A549 (cell line): ENCODE measurements around the gene ZCCHC24. TPM values are rescaled to one million over a fixed set of nuclear protein-coding genes. Genes with fewer than 3 reads are reported as not detected.

ENCODE experiments used
- ATAC-seq, 2 experiments: fragments of 200-7000 bp in 1 of 2; fragments of >200 bp in 1 of 2; cut with Nextera tagmentation in 1 of 2; cut with Tn5 transposase in 1 of 2; 3 replicates each; pipeline versions ENCODE4 v1.8.0 to v1.9.1; 2018 to 2020; ENCODE audit warnings: mild to moderate bottlenecking in 1 of 2, moderate library complexity in 1 of 2
- CTCF ChIA-PET: fragments of 300-600 bp; sonication (Branson Sonifier 250); formaldehyde crosslinking; extraction: SDS; loops from one replicate; lab custom pipeline; 2021; ENCODE audit warnings: antibody characterized with exemption, inconsistent platforms; lab: Yijun Ruan, JAX
- POLR2A ChIA-PET: fragments of 350-600 bp; formaldehyde crosslinking; extraction: SDS; loops from one replicate; lab custom pipeline; 2021; ENCODE audit warnings: antibody characterized with exemption, inconsistent platforms; lab: Yijun Ruan, JAX
- DNase-seq, 2 experiments: peaks; one replicate each; pipeline versions ENCODE4 v3.0.0 to v3.0.0-alpha.2; 2011 to 2016; ENCODE audit warnings: low read depth in 1 of 2, low spot score in 1 of 2
- FAIRE-seq: peaks from 2 replicates; lab custom pipeline; 2011; peaks lifted over from hg19 to GRCh38; lab: Jason Lieb, UNC
- H3K27ac ChIP-seq, 2 experiments: fragments of >200 bp; sonication (Bioruptor Twin); formaldehyde crosslinking; 3 replicates each; pipeline ENCODE4 v1.5.1; 2016 to 2017
- H3K4me1 ChIP-seq: fragments of >200 bp; sonication (Bioruptor Twin); formaldehyde crosslinking; 3 replicates; pipeline ENCODE4 v1.6.1; 2016
- H3K4me2 ChIP-seq: fragments of >200 bp; sonication (Bioruptor Twin); formaldehyde crosslinking; 3 replicates; pipeline ENCODE4 v1.6.1; 2016
- H3K4me3 ChIP-seq: fragments of >200 bp; sonication (Bioruptor Twin); formaldehyde crosslinking; 3 replicates; pipeline ENCODE4 v1.5.1; 2016
- H3K9me3 ChIP-seq: fragments of >200 bp; sonication (Bioruptor Twin); formaldehyde crosslinking; 3 replicates; pipeline ENCODE4 v1.6.1; 2016
- CBX2 ChIP-seq: fragments of 200-600 bp; sonication (generic); IDR thresholded peaks from 2 replicates; pipeline ENCODE4 v1.6.1; 2016; ENCODE audit warnings: low read depth, mild to moderate bottlenecking, borderline replicate concordance
- CEBPB ChIP-seq, 2 experiments: fragments of >200 bp in 1 of 2; sonication (Bioruptor Twin) in 1 of 2; formaldehyde crosslinking in 1 of 2; IDR thresholded peaks; 2 replicates each; pipeline ENCODE4 v1.6.1; 2012 to 2016
- EHF ChIP-seq: fragments of 250-450 bp; sonication (Bioruptor Pico); IDR thresholded peaks from 2 replicates; pipeline ENCODE4 v1.5.0; 2020; ENCODE audit warnings: mild to moderate bottlenecking
- ESRRA ChIP-seq: fragments of 150-350 bp; IDR thresholded peaks from 2 replicates; pipeline ENCODE4 v1.6.1; 2014; ENCODE audit warnings: mild to moderate bottlenecking, low read length, borderline replicate concordance
- FOSB ChIP-seq: fragments of 250-450 bp; sonication (Bioruptor Pico); IDR thresholded peaks from 2 replicates; pipeline ENCODE4 v1.5.0; 2020; ENCODE audit warnings: mild to moderate bottlenecking, moderate library complexity
- FOSL2 ChIP-seq, 2 experiments: fragments of 450-650 bp in 1 of 2; fragments of >200 bp in 1 of 2; sonication (Bioruptor Twin) in 1 of 2; formaldehyde crosslinking; IDR thresholded peaks; 2 replicates each; pipeline versions ENCODE4 v1.5.0 to v1.6.1; 2016 to 2020; ENCODE audit warnings: mild to moderate bottlenecking in 1 of 2, moderate library complexity in 1 of 2
- GATA3 ChIP-seq: IDR thresholded peaks from 2 replicates; pipeline ENCODE4 v1.6.1; 2012; ENCODE audit warnings: borderline replicate concordance
- HEYL ChIP-seq: fragments of 250-450 bp; sonication (Bioruptor Pico); IDR thresholded peaks from 2 replicates; pipeline ENCODE4 v1.8.0; 2021; ENCODE audit warnings: mild to moderate bottlenecking, moderate library complexity
- JUN ChIP-seq, 2 experiments: fragments of >200 bp; sonication (Bioruptor Twin); formaldehyde crosslinking; IDR thresholded peaks; 2 replicates in 1 of 2; 3 replicates in 1 of 2; pipeline ENCODE4 v1.6.1; 2016 to 2017
- JUNB ChIP-seq: fragments of >200 bp; sonication (Bioruptor Twin); formaldehyde crosslinking; IDR thresholded peaks from 2 replicates; pipeline ENCODE4 v1.6.1; 2016
- KDM1A ChIP-seq: fragments of 200-600 bp; sonication (generic); IDR thresholded peaks from 2 replicates; pipeline ENCODE4 v1.6.1; 2016; ENCODE audit warnings: low read depth, mild to moderate bottlenecking
- KDM5A ChIP-seq: fragments of 200-600 bp; sonication (generic); IDR thresholded peaks from 2 replicates; pipeline ENCODE4 v1.6.1; 2016; ENCODE audit warnings: antibody characterized with exemption, mild to moderate bottlenecking
- NPAS2 ChIP-seq: fragments of 250-450 bp; sonication (Bioruptor Pico); IDR thresholded peaks from 2 replicates; pipeline ENCODE4 v1.8.0; 2022; ENCODE audit warnings: mild to moderate bottlenecking, moderate library complexity, borderline replicate concordance
- PBX3 ChIP-seq: IDR thresholded peaks from 2 replicates; pipeline ENCODE4 v1.6.1; 2012
- PHF8 ChIP-seq: fragments of 200-600 bp; sonication (generic); IDR thresholded peaks from 2 replicates; pipeline ENCODE4 v1.6.1; 2016; ENCODE audit warnings: low read depth, mild to moderate bottlenecking, antibody characterized with exemption, moderate library complexity, borderline replicate concordance
- RCOR1 ChIP-seq: fragments of 150-350 bp; IDR thresholded peaks from 2 replicates; pipeline ENCODE4 v1.6.1; 2014; ENCODE audit warnings: antibody characterized with exemption, low read length, low read depth
- RFX5 ChIP-seq: fragments of 450-650 bp; IDR thresholded peaks from 2 replicates; pipeline ENCODE4 v1.7.1; 2014; ENCODE audit warnings: antibody characterized with exemption, mild to moderate bottlenecking, moderate library complexity
- TFCP2L1 ChIP-seq: fragments of 250-450 bp; sonication (Bioruptor Pico); IDR thresholded peaks from 2 replicates; pipeline ENCODE4 v1.5.0; 2021; ENCODE audit warnings: mild to moderate bottlenecking
- TP53 ChIP-seq: fragments of 250-450 bp; sonication (Bioruptor Pico); IDR thresholded peaks from 2 replicates; pipeline ENCODE4 v1.5.0; 2021; ENCODE audit warnings: mild to moderate bottlenecking, moderate library complexity
- ZSCAN20 ChIP-seq: fragments of 250-450 bp; sonication (Bioruptor Pico); IDR thresholded peaks from 2 replicates; pipeline ENCODE4 v1.8.0; 2022; ENCODE audit warnings: mild to moderate bottlenecking, moderate library complexity
- WGBS: methylation state at CpG from one replicate; pipeline ENCODE4 v1.1.6; 2017; ENCODE audit errors: missing lambda C conversion rate; 5-methylcytosine and 5-hydroxymethylcytosine counted together
- polyA plus RNA-seq, 4 experiments: library from polyadenylated mRNA; depleted of rRNA in 3 of 4; stranded (reverse); fragments of >200 nt; fragmentation: RNase III in 1 of 4; extraction: RNeasy Plus Mini Kit Qiagen cat#74134 plus additional on column Dnase treatment in 1 of 4; gene quantifications; 2 replicates in 3 of 4; 3 replicates in 1 of 4; pipeline ENCODE4 v1.2.3, GENCODE V29; 2011 to 2017
- TF ChIP-seq, protein P1 (sequence below): fragments of 150-350 bp; IDR thresholded peaks from 2 replicates; pipeline ENCODE4 v1.6.1; 2014; ENCODE audit warnings: low read depth, mild to moderate bottlenecking, low read length
- TF ChIP-seq, protein P2 (sequence below): fragments of >200 bp; sonication (Bioruptor Twin); formaldehyde crosslinking; IDR thresholded peaks from 3 replicates; pipeline ENCODE4 v1.5.1; 2016
- TF ChIP-seq, protein P3 (sequence below): fragments of 450-650 bp; IDR thresholded peaks from 2 replicates; pipeline ENCODE4 v1.6.1; 2014; ENCODE audit warnings: antibody characterized with exemption

Gene ZCCHC24
- polyA plus RNA-seq, 2 of the 4 experiments (the other 2 are of a cell fraction), result 2.4 to 4.2 TPM

DNA sequence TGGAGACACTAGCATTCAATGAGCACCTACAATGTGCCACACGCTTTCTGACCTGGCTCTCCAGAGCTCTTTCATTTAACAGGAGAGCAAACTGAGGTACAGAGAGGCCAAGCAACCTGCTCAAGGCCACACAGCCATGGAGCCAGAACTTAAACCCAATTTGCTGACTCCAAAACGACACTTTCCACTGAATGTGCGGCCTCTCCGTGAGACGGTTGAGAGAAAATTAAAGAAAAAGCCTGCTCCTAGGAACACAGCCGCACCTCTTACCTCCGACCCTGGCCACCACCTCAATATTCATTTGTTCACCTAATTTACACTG is 42.8 kb downstream of the ZCCHC24 start:
- H3K4me2 ChIP-seq, result no peak overlapping the region
- H3K4me1 ChIP-seq, result no peaks in the 10 kb centered on the region
- ChIA-PET POLR2A (no interaction called here), CTCF (interaction anchor here (1.0 to 3.6 kb wide), 3 partner anchors 11 to 40 kb away, joined by 3 to 17 read pairs (median 4); no protein-coding TSS in a partner anchor)
- no peaks in the 10 kb centered on the region for H3K9me3 ChIP-seq
- FAIRE-seq (no peak), ATAC-seq (no peak), DNase-seq (no peak)
- no peak overlapping the region for H3K4me3 ChIP-seq
- no peak overlapping the region for H3K27ac ChIP-seq
- TF ChIP-seq NPAS2 (CRISPR knock-in tag), result no peak
- TF ChIP-seq KDM5A, result no peak
- no peak for TF ChIP-seq CBX2
- TF ChIP-seq KDM1A, result no peak
- no peak for TF ChIP-seq JUN (IDR thresholded peaks at IDR 0.05)
- no peak for TF ChIP-seq ESRRA
- WGBS, result 81% methylated on average over 7 of the region's 7 CpGs

GRCh38 chr10:79401015-79401921 is 44.2 kb downstream of the ZCCHC24 start:
- Histone ChIP-seq H3K9me3 (no peaks in the 10 kb centered on the region), H3K4me3 (no peak overlapping the region), H3K27ac (no peak overlapping the region), H3K4me2 (no peak overlapping the region), H3K4me1 (no peaks in the 10 kb centered on the region)
- DNase-seq, result no peak
- no peak; a peak in 2 of 6 replicates for ATAC-seq
- FAIRE-seq, result no peak
- 92% methylated on average over 12 of the region's 23 CpGs for WGBS
- CTCF ChIA-PET, result interaction anchor here (0.8 to 3.6 kb wide), 6 partner anchors 10 to 87 kb away, joined by 3 to 17 read pairs (median 5); no protein-coding TSS in a partner anchor
- TF ChIP-seq, protein P1, sequence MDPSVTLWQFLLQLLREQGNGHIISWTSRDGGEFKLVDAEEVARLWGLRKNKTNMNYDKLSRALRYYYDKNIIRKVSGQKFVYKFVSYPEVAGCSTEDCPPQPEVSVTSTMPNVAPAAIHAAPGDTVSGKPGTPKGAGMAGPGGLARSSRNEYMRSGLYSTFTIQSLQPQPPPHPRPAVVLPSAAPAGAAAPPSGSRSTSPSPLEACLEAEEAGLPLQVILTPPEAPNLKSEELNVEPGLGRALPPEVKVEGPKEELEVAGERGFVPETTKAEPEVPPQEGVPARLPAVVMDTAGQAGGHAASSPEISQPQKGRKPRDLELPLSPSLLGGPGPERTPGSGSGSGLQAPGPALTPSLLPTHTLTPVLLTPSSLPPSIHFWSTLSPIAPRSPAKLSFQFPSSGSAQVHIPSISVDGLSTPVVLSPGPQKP, result no peak
- TF ChIP-seq TP53 (CRISPR knock-in tag) (no peak), PBX3 (no peak), JUNB (no peak), RCOR1 (no peak), GATA3 (no peak), EHF (CRISPR knock-in tag) (no peak), FOSB (CRISPR knock-in tag) (no peak), TFCP2L1 (no peak), CBX2 (no peak), ZSCAN20 (CRISPR knock-in tag) (no peak), RFX5 (no peak), CEBPB (IDR thresholded peaks at IDR 0.05) (no peak), HEYL (no peak), PHF8 (no peak), FOSL2 (IDR thresholded peaks at IDR 0.05) (no peak), FOSL2 (CRISPR knock-in tag; IDR thresholded peaks at IDR 0.05) (no peak), KDM5A (no peak), JUN (IDR thresholded peaks at IDR 0.05) (no peak)
- TF ChIP-seq, protein P2, sequence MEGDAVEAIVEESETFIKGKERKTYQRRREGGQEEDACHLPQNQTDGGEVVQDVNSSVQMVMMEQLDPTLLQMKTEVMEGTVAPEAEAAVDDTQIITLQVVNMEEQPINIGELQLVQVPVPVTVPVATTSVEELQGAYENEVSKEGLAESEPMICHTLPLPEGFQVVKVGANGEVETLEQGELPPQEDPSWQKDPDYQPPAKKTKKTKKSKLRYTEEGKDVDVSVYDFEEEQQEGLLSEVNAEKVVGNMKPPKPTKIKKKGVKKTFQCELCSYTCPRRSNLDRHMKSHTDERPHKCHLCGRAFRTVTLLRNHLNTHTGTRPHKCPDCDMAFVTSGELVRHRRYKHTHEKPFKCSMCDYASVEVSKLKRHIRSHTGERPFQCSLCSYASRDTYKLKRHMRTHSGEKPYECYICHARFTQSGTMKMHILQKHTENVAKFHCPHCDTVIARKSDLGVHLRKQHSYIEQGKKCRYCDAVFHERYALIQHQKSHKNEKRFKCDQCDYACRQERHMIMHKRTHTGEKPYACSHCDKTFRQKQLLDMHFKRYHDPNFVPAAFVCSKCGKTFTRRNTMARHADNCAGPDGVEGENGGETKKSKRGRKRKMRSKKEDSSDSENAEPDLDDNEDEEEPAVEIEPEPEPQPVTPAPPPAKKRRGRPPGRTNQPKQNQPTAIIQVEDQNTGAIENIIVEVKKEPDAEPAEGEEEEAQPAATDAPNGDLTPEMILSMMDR, result no peak
- TF ChIP-seq, protein P3, sequence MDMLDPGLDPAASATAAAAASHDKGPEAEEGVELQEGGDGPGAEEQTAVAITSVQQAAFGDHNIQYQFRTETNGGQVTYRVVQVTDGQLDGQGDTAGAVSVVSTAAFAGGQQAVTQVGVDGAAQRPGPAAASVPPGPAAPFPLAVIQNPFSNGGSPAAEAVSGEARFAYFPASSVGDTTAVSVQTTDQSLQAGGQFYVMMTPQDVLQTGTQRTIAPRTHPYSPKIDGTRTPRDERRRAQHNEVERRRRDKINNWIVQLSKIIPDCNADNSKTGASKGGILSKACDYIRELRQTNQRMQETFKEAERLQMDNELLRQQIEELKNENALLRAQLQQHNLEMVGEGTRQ, result no peak
- POLR2A ChIA-PET, result no interaction called here
